GM23248 (cell line): ENCODE results near the gene TREM1. TPM values are rescaled to one million over a fixed set of nuclear protein-coding genes. Genes with fewer than 3 reads are reported as not detected.

Experiments used
- DNase-seq: peaks from one replicate; pipeline ENCODE4 v3.0.0-alpha.2; 2015
- H2AFZ ChIP-seq: fragments of 200-600 bp; sonication (generic); 2 replicates; pipeline ENCODE4 v1.6.1; 2016; ENCODE audit warnings: antibody characterized with exemption
- H3F3A ChIP-seq: fragments of 200-600 bp; sonication (generic); 2 replicates; pipeline ENCODE4 v1.6.1; 2016; ENCODE audit warnings: mild to moderate bottlenecking, antibody characterized with exemption, mixed run types; ENCODE audit not compliant: insufficient read depth
- H3K27ac ChIP-seq: fragments of 200-600 bp; sonication (generic); 2 replicates; pipeline ENCODE4 v1.5.1; 2016; ENCODE audit warnings: mild to moderate bottlenecking
- H3K27me3 ChIP-seq: fragments of 200-600 bp; sonication (generic); replicated peaks from 2 replicates; pipeline ENCODE4 v1.6.1; 2016; ENCODE audit warnings: mild to moderate bottlenecking; ENCODE audit not compliant: insufficient read depth
- H3K36me3 ChIP-seq: fragments of 200-600 bp; sonication (generic); 2 replicates; pipeline ENCODE4 v1.6.1; 2016; ENCODE audit warnings: low read depth, mild to moderate bottlenecking
- H3K4me1 ChIP-seq: fragments of 200-600 bp; sonication (generic); 2 replicates; pipeline ENCODE4 v1.6.1; 2016; ENCODE audit warnings: mild to moderate bottlenecking; ENCODE audit not compliant: insufficient read depth
- H3K4me2 ChIP-seq: fragments of 200-600 bp; sonication (generic); one replicate; pipeline ENCODE4 v1.6.1; 2016; ENCODE audit warnings: mild to moderate bottlenecking; ENCODE audit not compliant: unreplicated experiment
- H3K4me3 ChIP-seq: fragments of 200-600 bp; sonication (generic); 2 replicates; pipeline ENCODE4 v1.5.1; 2016; ENCODE audit warnings: mild to moderate bottlenecking
- H3K79me2 ChIP-seq: fragments of 200-600 bp; sonication (generic); 2 replicates; pipeline ENCODE4 v1.6.1; 2016; ENCODE audit warnings: mild to moderate bottlenecking; ENCODE audit not compliant: insufficient read depth
- H3K9ac ChIP-seq: fragments of 200-600 bp; sonication (generic); 2 replicates; pipeline ENCODE4 v1.6.1; 2016; ENCODE audit warnings: mild to moderate bottlenecking
- H3K9me2 ChIP-seq: fragments of 200-600 bp; sonication (generic); 2 replicates; pipeline ENCODE4 v1.6.1; 2016; ENCODE audit warnings: mixed run types, mild to moderate bottlenecking, moderate library complexity; ENCODE audit not compliant: insufficient read depth
- H3K9me3 ChIP-seq: fragments of 200-600 bp; sonication (generic); one replicate; pipeline ENCODE4 v1.6.1; 2017; ENCODE audit warnings: low read depth
- H4K20me1 ChIP-seq: fragments of 200-600 bp; sonication (generic); 2 replicates; pipeline ENCODE4 v1.6.0; 2016; ENCODE audit not compliant: insufficient read depth
- EZH2 ChIP-seq: fragments of 200-600 bp; sonication (generic); IDR thresholded peaks from 2 replicates; pipeline ENCODE4 v1.6.1; 2018; ENCODE audit warnings: antibody characterized with exemption, mild to moderate bottlenecking; ENCODE audit not compliant: insufficient read depth, poor library complexity, severe bottlenecking
- EZH2phosphoT487 ChIP-seq: fragments of 200-600 bp; sonication (generic); IDR thresholded peaks from 2 replicates; pipeline ENCODE4 v1.6.1; 2018; ENCODE audit warnings: antibody characterized with exemption, moderate library complexity, mild to moderate bottlenecking, low read depth; ENCODE audit not compliant: insufficient read depth
- WGBS, 2 experiments: methylation state at CpG; one replicate each; pipeline ENCODE4 v1.1.6; 2015 to 2017; ENCODE audit warnings: low lambda C conversion rate in 2 of 2, low coverage in 1 of 2; ENCODE audit errors: missing lambda C conversion rate in 2 of 2; 5-methylcytosine and 5-hydroxymethylcytosine counted together
- in situ Hi-C: fragments of 300-500 bp; cut with MboI; formaldehyde crosslinking; loops from 2 replicates; pipeline ENCODE4 v1.15.0; 2020
- polyA plus RNA-seq: library from polyadenylated mRNA; unstranded; fragments of >200 nt; fragmentation: Nextera tagmentation; extraction: Ambion mirVana; gene quantifications from 2 replicates; pipeline ENCODE4 v1.2.1, GENCODE V29; 2016
- small RNA-seq: library from RNA; depleted of rRNA; stranded (forward); fragments of <200 nt; gene quantifications from one replicate; pipeline ENCODE3, GENCODE V24; 2014; ENCODE audit warnings: low read depth, low replicate concordance
- total RNA-seq: library from RNA; depleted of rRNA; stranded (reverse); fragments of >200 nt; shearing (Covaris generic); gene quantifications from 2 replicates; pipeline ENCODE4 v1.2.3, GENCODE V29; 2014; rRNA removed

The TREM1 gene
- total and polyA plus RNA-seq, 2 experiments from 2014 or later: not detected

- DNase-seq: peak; percentile 5
- H3K4me2 ChIP-seq: no peak overlapping the region
- 45% methylated on average over 5 of the region's 5 CpGs for WGBS, 2 experiments
- H3K9me3 ChIP-seq: no peaks in the 10 kb centered on the region
- H3K9ac ChIP-seq: no peak overlapping the region
- H3K27ac ChIP-seq: no peak overlapping the region
- H3K36me3 ChIP-seq: no peaks in the 10 kb centered on the region
- peaks cover 4% of the 10 kb centered on the region; the same call in 1 of the 2 replicates for H3K27me3 ChIP-seq
- no peaks in the 10 kb centered on the region for H3F3A ChIP-seq
- TF ChIP-seq EZH2 (no peak), EZH2phosphoT487 (no peak)
- in situ Hi-C loops: no loop called here
- no peaks in the 10 kb centered on the region for H3K4me1 ChIP-seq
- H4K20me1 ChIP-seq: no peaks in the 10 kb centered on the region
- no peaks in the 10 kb centered on the region for H3K9me2 ChIP-seq
- no peaks in the 10 kb centered on the region for H3K79me2 ChIP-seq
- H3K4me3 ChIP-seq: no peak overlapping the region
- no peak overlapping the region for H2AFZ ChIP-seq
Measured at GRCh38 chr6:41228616-41229015, 57.9 kb downstream of the TREM1 start.

- in situ Hi-C loops: no loop called here
- Histone ChIP-seq H3K27me3 (peaks cover 4% of the 10 kb centered on the region; the same call in 1 of the 2 replicates), H3K9me2 (no peaks in the 10 kb centered on the region), H3K4me2 (no peak within 1 kb of the TSS), H3K27ac (no peak within 1 kb of the TSS), H3K9ac (no peak within 1 kb of the TSS), H3K36me3 (no peaks in the 10 kb centered on the region), H3K4me3 (no peak within 1 kb of the TSS), H4K20me1 (no peaks in the 10 kb centered on the region), H3K4me1 (no peaks in the 10 kb centered on the region), H3F3A (no peaks in the 10 kb centered on the region), H3K79me2 (no peaks in the 10 kb centered on the region), H3K9me3 (no peaks in the 10 kb centered on the region), H2AFZ (no peak within 1 kb of the TSS)
- WGBS, 2 experiments: 30 to 45% methylated on average over 5 of the region's 5 CpGs
- DNase-seq: no peak
- TF ChIP-seq EZH2phosphoT487: no peak
- no peak for TF ChIP-seq EZH2
Measured at GRCh38 chr6:41228096-41228495, 58.4 kb downstream of the TREM1 start, which contains the start of gene TREML4. Gene TREML4 (plus strand): TSS chr6:41228349. CDS start chr6:41228428, 79 bp downstream.

- no peak overlapping the region for H2AFZ ChIP-seq
- no peak for DNase-seq
- no peaks in the 10 kb centered on the region for H3K79me2 ChIP-seq
- H3K4me1 ChIP-seq: no peaks in the 10 kb centered on the region
- in situ Hi-C loops: no loop called here
- no peak overlapping the region for H3K9ac ChIP-seq
- no peaks in the 10 kb centered on the region for H3K36me3 ChIP-seq
- TF ChIP-seq EZH2phosphoT487 (no peak), EZH2 (no peak)
- H3F3A ChIP-seq: no peaks in the 10 kb centered on the region
- H3K27ac ChIP-seq: no peak overlapping the region
- H3K9me3 ChIP-seq: no peaks in the 10 kb centered on the region
- no peak overlapping the region for H3K4me2 ChIP-seq
- H4K20me1 ChIP-seq: no peaks in the 10 kb centered on the region
- WGBS, 2 experiments: 2 to 4% methylated on average over 3 of the region's 3 CpGs
- H3K9me2 ChIP-seq: no peaks in the 10 kb centered on the region
- no peak overlapping the region for H3K4me3 ChIP-seq
- peaks cover 4% of the 10 kb centered on the region; the same call in 1 of the 2 replicates for H3K27me3 ChIP-seq
Measured at GRCh38 chr6:41226752-41227151, 59.7 kb downstream of the TREM1 start.

GRCh38 chr6:41224800-41225199 is 61.7 kb downstream of the TREM1 start:
- 69 to 78% methylated on average over 1 of the region's 1 CpG for WGBS, 2 experiments
- no peak for DNase-seq
- Histone ChIP-seq H2AFZ (no peak overlapping the region), H3K4me1 (no peaks in the 10 kb centered on the region), H3K9me3 (no peaks in the 10 kb centered on the region), H3K4me2 (no peak overlapping the region), H3K79me2 (no peaks in the 10 kb centered on the region), H4K20me1 (no peaks in the 10 kb centered on the region), H3K4me3 (no peak overlapping the region), H3F3A (no peaks in the 10 kb centered on the region), H3K27me3 (peaks cover 4% of the 10 kb centered on the region; the same call in 1 of the 2 replicates), H3K36me3 (no peaks in the 10 kb centered on the region), H3K27ac (no peak overlapping the region), H3K9ac (no peak overlapping the region), H3K9me2 (no peaks in the 10 kb centered on the region)
- in situ Hi-C loops: no loop called here
- no peak for TF ChIP-seq EZH2phosphoT487
- no peak for TF ChIP-seq EZH2

Small RNA genes within 50 kb of the gene (small RNA-seq; reads per million reads assigned to genes)
- gene AL391903.2: not detected
- not detected for gene AL391903.3
- gene RNA5SP207: not detected
- not detected for gene RNU6-643P

Other genes starting within 250 kb of the TREM1 start
- gene UNC5CL, start 247.5 kb downstream of the TREM1 start, total RNA-seq: not detected in 2 replicates
- gene UNC5CL, start 247.5 kb downstream of the TREM1 start, polyA plus RNA-seq: not detected in 2 replicates
- not detected in 2 replicates for gene TSPO2, start 244.2 kb downstream of the TREM1 start, total RNA-seq
- gene TSPO2, start 244.2 kb downstream of the TREM1 start, polyA plus RNA-seq: not detected in 2 replicates
- not detected in 2 replicates for gene APOBEC2, start 233.5 kb downstream of the TREM1 start, total RNA-seq
- gene APOBEC2, start 233.5 kb downstream of the TREM1 start, polyA plus RNA-seq: not detected in 2 replicates
- 4.5 and 11.6 TPM in 2 replicates for gene OARD1, start 214.3 kb downstream of the TREM1 start, total RNA-seq
- gene OARD1, start 214.3 kb downstream of the TREM1 start, polyA plus RNA-seq: 18.6 TPM in 2 replicates
- 8.8 and 9.5 TPM in 2 replicates for gene NFYA, start 213.7 kb downstream of the TREM1 start, total RNA-seq
- 9.4 and 9.8 TPM in 2 replicates for gene NFYA, start 213.7 kb downstream of the TREM1 start, polyA plus RNA-seq
- not detected in 2 replicates for gene TREML1, start 132.3 kb downstream of the TREM1 start, total RNA-seq
- not detected in 2 replicates for gene TREML1, start 132.3 kb downstream of the TREM1 start, polyA plus RNA-seq
- not detected in 2 replicates for gene TREM2, start 123.6 kb downstream of the TREM1 start, total RNA-seq
- not detected in 2 replicates for gene TREM2, start 123.6 kb downstream of the TREM1 start, polyA plus RNA-seq
- gene TREML2, start 85.5 kb downstream of the TREM1 start, total RNA-seq: not detected in 2 replicates
- not detected in 2 replicates for gene TREML2, start 85.5 kb downstream of the TREM1 start, polyA plus RNA-seq
- not detected in 2 replicates for gene TREML4, start 58.3 kb downstream of the TREM1 start, total RNA-seq
- gene TREML4, start 58.3 kb downstream of the TREM1 start, polyA plus RNA-seq: not detected in 2 replicates
- not detected in 2 replicates for gene NCR2, start 48.9 kb upstream of the TREM1 start, total RNA-seq
- not detected in 2 replicates for gene NCR2, start 48.9 kb upstream of the TREM1 start, polyA plus RNA-seq